Spleen (tissue), 11 donors: Measurements from ENCODE around the gene KIF25. TPM values are rescaled to one million over a fixed set of nuclear protein-coding genes. Genes with fewer than 3 reads are reported as not detected.
A peak's percentile ranks its signal among the peaks of the same experiment; 100 is the strongest.

Experiments
- DNase-seq: peaks from one replicate; pipeline ENCODE4 v3.0.0-alpha.2; 2020
- H3K27ac ChIP-seq, 8 donors: fragments of 200-600 bp; sonication (generic) in 7 of 8; 1 replicate in 4 of 8; 2 replicates in 4 of 8; pipeline versions ENCODE4 v1.5.0 to v1.8.0; 2016 to 2021; ENCODE audit warnings: inconsistent platforms in 4 of 8, mild to moderate bottlenecking in 4 of 8, moderate library complexity in 1 of 8
- H3K27me3 ChIP-seq, 7 donors: fragments of 200-600 bp; sonication (generic) in 6 of 7; replicated peaks in 1 of 7; 1 replicate in 4 of 7; 2 replicates in 3 of 7; pipeline versions ENCODE4 v1.5.0 to v1.8.0; 2016 to 2021; ENCODE audit warnings: inconsistent platforms in 3 of 7, mild to moderate bottlenecking in 1 of 7
- H3K36me3 ChIP-seq, 6 donors: fragments of 200-600 bp; sonication (generic) in 5 of 6; 1 replicate in 4 of 6; 2 replicates in 2 of 6; pipeline versions ENCODE4 v1.5.0 to v1.8.0; 2016 to 2021; ENCODE audit warnings: inconsistent platforms in 2 of 6
- H3K4me1 ChIP-seq, 6 donors: fragments of 200-600 bp; sonication (generic) in 5 of 6; 1 replicate in 3 of 6; 2 replicates in 3 of 6; pipeline versions ENCODE4 v1.5.0 to v1.8.0; 2016 to 2021; ENCODE audit warnings: inconsistent platforms in 3 of 6
- H3K4me3 ChIP-seq, 8 donors: fragments of 200-600 bp; sonication (generic) in 7 of 8; 1 replicate in 4 of 8; 2 replicates in 4 of 8; pipeline versions ENCODE4 v1.5.0 to v1.8.0; 2016 to 2021; ENCODE audit warnings: inconsistent platforms in 4 of 8, mild to moderate bottlenecking in 4 of 8, moderate library complexity in 2 of 8
- H3K9me3 ChIP-seq, 8 donors: fragments of 200-600 bp; sonication (generic) in 7 of 8; 1 replicate in 4 of 8; 2 replicates in 4 of 8; pipeline versions ENCODE4 v1.5.0 to v1.8.0; 2016 to 2021; ENCODE audit warnings: inconsistent platforms in 4 of 8
- CTCF ChIP-seq, 11 experiments: fragments of 200-600 bp in 7 of 11; fragments of 450-650 bp in 4 of 11; sonication (generic) in 4 of 11; IDR thresholded peaks in 8 of 11; conservative IDR thresholded peaks in 3 of 11; 1 replicate in 7 of 11; 2 replicates in 4 of 11; pipeline versions ENCODE4 v1.4.0 to v1.8.0; 2016 to 2021; ENCODE audit warnings: antibody characterized with exemption in 11 of 11, inconsistent platforms in 4 of 11, mild to moderate bottlenecking in 1 of 11
- POLR2A ChIP-seq, 3 donors: fragments of 450-650 bp; IDR thresholded peaks; one replicate each; pipeline ENCODE4 v1.5.1; 2017; ENCODE audit warnings: antibody characterized with exemption in 3 of 3, mild to moderate bottlenecking in 1 of 3
- POLR2AphosphoS5 ChIP-seq, 3 donors: sonication (generic); formaldehyde crosslinking; IDR thresholded peaks; one replicate each; pipeline ENCODE4 v1.5.1; 2017; ENCODE audit warnings: antibody characterized with exemption in 3 of 3
- WGBS, 5 donors: extraction: QIAGEN DNeasy Blood & Tissue Kit in 3 of 5; methylation state at CpG; one replicate each; pipeline versions ENCODE4 v1.1.5 to v1.1.7; 2013 to 2018; 5-methylcytosine and 5-hydroxymethylcytosine counted together
- intact Hi-C: fragments of 100-400 bp; cut with DNase I; formaldehyde crosslinking; loops from one replicate; pipeline ENCODE4 v1.15.0; 2023; ENCODE audit warnings: low total_unique reads
- polyA plus RNA-seq, 3 donors: library from polyadenylated mRNA; stranded (reverse); fragments of 200-250 nt; gene quantifications; one replicate each; pipeline ENCODE4 v1.2.1, GENCODE V29; 2013
- total RNA-seq, 7 donors: library from RNA; depleted of rRNA in 3 of 7; stranded (reverse); fragments of >200 nt in 3 of 7; fragmentation: NEBNext Ultra II Directional in 4 of 7; extraction: Animal tissue kit (Norgen Biotek cat#: 25700) in 4 of 7; gene quantifications; one replicate each; pipeline versions ENCODE4 v1.1.0 to v1.2.1, GENCODE V29; 2016 to 2021
- donor health status: healthy with polysubstance abuse.
- donor health status: DM: no; HTN: no; CAD: no; lungs with moderate emphysema.
- donor health status: DM: no; HTN: no; CAD: no.
- donor health status: Bipolar disorder and iron deficiency.
- donor health status: healthy.
- donor health status: DM: no; HTN: no; CAD: no.
- donor health status: DM: yes; HTN: yes; CAD: no.

KIF25 gene
- total and polyA plus RNA-seq, 10 donors: 0.32 to 1.7 (median 0.49) TPM; not detected in 3

DNA sequence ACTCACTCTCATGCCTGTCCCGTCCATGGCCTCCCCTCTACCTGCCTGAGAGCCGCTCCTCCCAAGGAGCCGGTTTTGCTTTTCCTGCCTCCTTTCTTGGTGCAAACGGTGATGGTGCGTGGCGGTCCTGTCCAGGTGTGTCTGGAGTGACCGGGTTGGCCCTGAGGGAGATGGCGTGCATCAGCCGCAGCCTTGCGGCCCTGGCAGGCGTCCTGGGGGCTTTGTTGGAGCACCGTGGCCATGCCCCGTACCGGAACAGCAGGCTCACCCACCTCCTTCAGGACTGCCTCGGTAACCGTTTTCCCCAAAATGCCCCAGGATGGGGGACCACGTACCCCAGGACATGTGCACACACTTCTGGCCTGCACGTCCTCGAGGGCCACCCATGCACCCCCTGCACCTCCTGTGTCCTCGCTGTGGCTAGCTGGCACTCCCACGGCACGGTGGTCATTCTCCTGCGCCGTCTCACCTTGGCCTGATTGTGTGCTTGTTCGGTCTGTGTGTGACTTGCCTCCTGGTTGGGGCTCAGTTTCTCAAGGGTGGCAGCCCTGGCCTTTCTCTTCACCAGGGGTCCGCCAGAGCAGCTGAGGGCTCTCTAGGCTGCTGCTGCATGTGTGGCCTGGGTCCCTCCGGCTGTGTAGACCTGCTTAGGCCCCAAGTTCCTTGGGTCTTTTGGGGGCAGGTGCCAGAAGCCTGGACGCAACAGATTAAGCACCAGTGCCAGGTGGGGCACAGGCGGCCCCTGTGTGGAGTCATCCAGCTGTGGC lies 45.1 kb downstream of the KIF25 start:
- H3K9me3 ChIP-seq: peaks cover 2 to 66% (median 50%) of the 10 kb centered on the region in 8 donors
- peaks cover 0 to 9% (median 0%) of the 10 kb centered on the region in 6 donors for H3K4me1 ChIP-seq
- no peak overlapping the region for H3K27ac ChIP-seq
- H3K27me3 ChIP-seq: no peaks in the 10 kb centered on the region
- intact Hi-C loops: no loop called here
- no peak overlapping the region for H3K4me3 ChIP-seq
- TF ChIP-seq POLR2A (IDR thresholded peaks at IDR 0.05) (no peak), CTCF (IDR thresholded peaks at IDR 0.05 in 8 of 11, conservative IDR thresholded peaks at IDR 0.05 in 3 of 11) (no peak), POLR2AphosphoS5 (IDR thresholded peaks at IDR 0.05) (no peak)
- no peaks in the 10 kb centered on the region for H3K36me3 ChIP-seq
- peak; percentile 69 for DNase-seq
- WGBS, 5 donors: 91 to 93% (median 92%) methylated on average over 27 to 29 of the region's 29 CpGs

- TF ChIP-seq CTCF (IDR thresholded peaks at IDR 0.05 in 8 of 11, conservative IDR thresholded peaks at IDR 0.05 in 3 of 11) (no peak), POLR2AphosphoS5 (IDR thresholded peaks at IDR 0.05) (no peak), POLR2A (IDR thresholded peaks at IDR 0.05) (no peak)
- peaks cover 0 to 9% (median 0%) of the 10 kb centered on the region in 6 donors for H3K4me1 ChIP-seq
- no peak overlapping the region for H3K4me3 ChIP-seq
- peak; percentile 64 for DNase-seq
- peaks cover 2 to 59% (median 46%) of the 10 kb centered on the region in 8 donors for H3K9me3 ChIP-seq
- 84 to 95% (median 91%) methylated on average over 8 to 17 of the region's 17 CpGs for WGBS, 5 donors
- intact Hi-C loops: no loop called here
- no peaks in the 10 kb centered on the region for H3K36me3 ChIP-seq
- no peak overlapping the region for H3K27ac ChIP-seq
- no peaks in the 10 kb centered on the region for H3K27me3 ChIP-seq
Observed at GRCh38 chr6:168043193-168043847, 45.8 kb downstream of the KIF25 start.

DNA sequence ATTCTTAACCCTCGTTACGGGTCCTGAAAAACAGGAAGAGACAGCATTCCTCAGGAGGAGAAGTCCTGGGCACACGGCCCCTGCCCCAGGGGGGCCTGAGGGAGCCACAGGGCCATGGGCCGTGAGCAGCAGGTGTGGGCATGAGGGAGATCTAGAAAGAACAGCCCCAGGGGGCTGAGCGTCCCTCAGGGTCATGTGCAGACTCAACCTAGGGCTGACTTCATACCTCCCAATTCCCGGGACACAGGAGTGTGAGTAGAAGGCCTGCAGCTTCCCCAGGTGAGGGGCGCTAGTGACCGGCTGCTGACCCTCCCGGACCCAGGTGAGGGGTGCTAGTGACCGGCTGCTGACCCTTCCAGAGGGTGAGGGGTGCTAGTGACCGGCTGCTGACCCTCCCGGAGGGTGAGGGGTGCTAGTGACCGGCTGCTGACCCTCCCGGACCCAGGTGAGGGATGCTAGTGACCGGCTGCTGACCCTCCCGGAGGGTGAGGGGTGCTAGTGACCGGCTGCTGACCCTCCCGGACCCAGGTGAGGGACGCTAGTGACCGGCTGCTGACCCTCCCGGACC lies 46.5 kb downstream of the KIF25 start:
- intact Hi-C loops: no loop called here
- DNase-seq: peak; percentile 56
- 90 to 93% (median 91%) methylated on average over 10 to 21 of the region's 21 CpGs for WGBS, 5 donors
- H3K27ac ChIP-seq: no peak overlapping the region
- TF ChIP-seq POLR2AphosphoS5 (IDR thresholded peaks at IDR 0.05) (no peak), CTCF (IDR thresholded peaks at IDR 0.05 in 8 of 11, conservative IDR thresholded peaks at IDR 0.05 in 3 of 11) (no peak)
- H3K36me3 ChIP-seq: no peaks in the 10 kb centered on the region
- peaks cover 0 to 9% (median 0%) of the 10 kb centered on the region in 6 donors for H3K4me1 ChIP-seq
- H3K27me3 ChIP-seq: no peaks in the 10 kb centered on the region
- no peak overlapping the region for H3K4me3 ChIP-seq
- peaks cover 2 to 53% (median 40%) of the 10 kb centered on the region in 8 donors for H3K9me3 ChIP-seq
